ENCODE measurements around the gene SDCCAG8. TPM values are rescaled to one million over a fixed set of nuclear protein-coding genes. Genes with fewer than 3 reads are reported as not detected.
"Not testable (repeated sequence)": the region's sequence is repeated elsewhere in the genome, so short reads cannot be mapped to it uniquely, and the experiment has no call there.

The SDCCAG8 gene
- 7.7 and 7.9 TPM in 2 replicates for total RNA-seq (2014; rRNA removed; shearing (Covaris generic))

GRCh38 chr1:243255791-243256512, at the start of gene SDCCAG8:
Gene SDCCAG8 (plus strand): TSS chr1:243256041. CDS start chr1:243256174, 133 bp downstream.
- peak; percentile 99 for DNase-seq (ENCODE audit: low spot score)

- DNase-seq (ENCODE audit: low spot score), result not testable (repeated sequence)
Measured at GRCh38 chr1:243211984-243212383, 43.9 kb upstream of the SDCCAG8 start.

- peak; percentile 45 for DNase-seq (ENCODE audit: low spot score)
Measured at GRCh38 chr1:243213045-243213787, 42.6 kb upstream of the SDCCAG8 start.

DNA sequence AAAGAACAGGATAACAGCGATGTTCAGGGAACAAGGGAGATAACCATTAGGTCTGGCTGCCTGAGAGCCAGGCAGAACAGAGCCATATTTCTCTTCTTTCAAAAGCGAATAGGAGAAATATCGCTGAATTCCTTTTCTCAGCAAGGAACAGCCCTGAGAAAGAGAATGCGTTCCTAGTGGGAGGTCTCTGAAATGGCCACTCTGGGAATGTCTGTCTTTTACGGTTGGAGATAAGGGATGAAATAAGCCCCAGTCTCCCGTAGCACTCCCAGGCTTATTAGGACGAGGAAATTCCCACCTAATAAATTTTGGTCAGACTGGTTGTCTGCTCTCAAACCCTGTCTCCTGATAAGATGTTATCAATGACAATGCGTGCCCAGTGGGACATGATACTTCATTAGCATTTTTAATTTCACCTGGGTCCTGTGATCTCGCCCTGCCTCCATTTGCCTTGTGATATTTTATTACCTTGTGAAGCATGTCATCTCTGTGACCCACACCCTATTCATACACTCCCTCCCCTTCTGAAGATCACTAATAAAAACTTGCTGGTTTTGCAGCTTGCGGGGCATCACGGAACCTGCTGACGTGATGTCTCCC, 40.5 kb upstream of the SDCCAG8 start:
- not testable (repeated sequence) for DNase-seq (ENCODE audit: low spot score)

- DNase-seq (ENCODE audit: low spot score), result no peak
Measured at GRCh38 chr1:243216741-243217140, 39.1 kb upstream of the SDCCAG8 start.

- DNase-seq (ENCODE audit: low spot score), result no peak
Measured at GRCh38 chr1:243217349-243217748, 38.5 kb upstream of the SDCCAG8 start.

DNA sequence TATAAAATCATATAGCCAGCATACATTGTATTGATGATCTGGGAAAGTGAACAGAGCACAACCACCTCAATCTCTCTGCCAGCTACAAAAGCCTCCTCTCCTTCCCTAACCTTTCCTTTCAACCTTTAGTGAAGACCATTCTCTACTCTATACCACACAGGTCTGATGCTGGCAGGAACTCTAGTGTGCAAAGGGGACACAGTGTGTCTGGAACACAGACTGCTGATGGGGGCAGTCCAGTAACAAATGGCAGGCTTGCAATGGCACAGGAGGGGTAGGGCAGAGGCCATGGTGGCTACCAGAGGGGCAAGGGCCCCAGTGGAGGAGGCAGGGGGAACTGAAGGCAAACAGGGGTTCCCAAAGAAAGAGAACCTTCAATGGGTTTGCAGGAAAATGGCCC, 37.8 kb upstream of the SDCCAG8 start:
- no peak for DNase-seq (ENCODE audit: low spot score)

GRCh38 chr1:243227622-243228021, 28.2 kb upstream of the SDCCAG8 start:
- no peak for DNase-seq (ENCODE audit: low spot score)

DNA sequence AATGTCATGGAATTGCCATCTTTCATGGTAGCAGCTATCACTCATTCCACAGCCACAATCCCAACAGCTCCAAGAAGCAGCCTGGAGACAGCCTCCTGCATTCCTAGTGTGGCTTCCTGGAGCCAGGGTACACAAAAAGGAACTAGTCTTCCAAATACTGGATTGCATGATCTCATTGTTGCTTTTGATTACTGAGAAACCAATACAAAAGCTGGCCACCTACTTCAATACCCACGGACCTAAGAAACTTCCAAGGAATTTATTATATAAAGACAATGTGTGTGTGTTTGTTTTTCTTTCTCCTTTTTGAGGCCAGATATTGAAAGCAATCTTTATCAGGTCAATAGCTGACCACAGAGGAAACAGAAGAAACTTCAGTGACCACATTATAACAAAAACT, 26.3 kb upstream of the SDCCAG8 start:
- DNase-seq (ENCODE audit: low spot score), result no peak

DNA sequence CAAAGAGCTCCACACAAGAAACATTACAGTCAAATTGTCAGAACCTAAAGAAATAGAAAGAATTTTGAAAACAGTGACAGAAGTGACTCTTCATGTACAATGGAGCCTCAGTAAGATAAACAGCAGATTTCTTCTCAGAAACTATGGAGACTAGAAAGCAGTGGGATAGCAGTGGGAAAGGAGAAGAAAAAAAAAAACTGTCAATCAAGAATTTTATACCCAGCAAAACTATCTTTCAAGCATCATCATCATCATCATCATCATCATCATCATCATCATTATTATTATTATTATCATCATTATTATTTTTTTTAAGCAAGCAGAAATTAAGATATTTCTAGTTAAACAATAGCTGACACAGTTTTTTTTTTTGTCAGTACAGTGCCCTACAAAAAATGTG, 24.9 kb upstream of the SDCCAG8 start:
- DNase-seq (ENCODE audit: low spot score), result peak; percentile 52

DNA sequence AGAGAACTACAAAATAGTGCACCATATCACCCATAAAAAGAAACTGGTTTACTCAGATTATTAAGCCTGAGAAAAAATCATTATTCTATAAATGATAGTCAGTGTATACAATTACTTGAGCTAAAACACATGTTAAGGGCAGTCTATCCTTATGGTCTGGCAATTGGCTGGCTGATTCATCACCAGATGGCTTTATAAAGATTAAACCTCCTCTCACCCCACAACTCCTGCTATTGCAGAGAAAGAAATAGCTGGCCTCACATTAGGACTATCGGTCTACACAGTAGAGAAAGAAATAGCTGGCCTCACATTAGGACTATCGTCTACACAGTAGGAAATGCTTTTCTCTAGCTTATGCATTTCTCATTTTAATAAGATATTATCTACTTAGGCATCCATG, 21.9 kb upstream of the SDCCAG8 start:
- no peak for DNase-seq (ENCODE audit: low spot score)

GRCh38 chr1:243234978-243235647, 20.7 kb upstream of the SDCCAG8 start:
- DNase-seq (ENCODE audit: low spot score), result no peak

- DNase-seq (ENCODE audit: low spot score), result no peak
Measured at GRCh38 chr1:243236604-243237252, 19.1 kb upstream of the SDCCAG8 start.

GRCh38 chr1:243244432-243244841, 11.4 kb upstream of the SDCCAG8 start:
- no peak for DNase-seq (ENCODE audit: low spot score)

DNA sequence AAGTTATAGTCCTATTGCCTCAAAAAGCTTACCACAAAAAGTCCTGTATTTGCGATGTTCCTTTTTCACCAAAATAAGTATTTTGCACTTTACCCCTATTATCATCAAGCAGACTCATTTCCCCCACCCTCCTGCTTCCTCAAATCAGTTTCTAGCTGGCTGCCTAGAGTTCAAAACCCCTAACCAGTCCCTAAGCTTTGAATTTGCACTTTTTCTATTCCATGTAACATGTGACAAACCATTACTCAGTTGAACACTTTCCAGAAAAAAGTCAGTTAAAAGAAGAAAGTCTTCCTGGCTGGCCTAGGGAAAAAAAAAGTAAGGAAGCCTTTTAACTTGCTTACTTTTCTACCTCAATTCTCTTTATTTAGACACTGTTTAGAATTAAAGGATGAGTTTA, 8.9 kb upstream of the SDCCAG8 start:
- no peak for DNase-seq (ENCODE audit: low spot score)

GRCh38 chr1:243247901-243248300, 7.9 kb upstream of the SDCCAG8 start:
- DNase-seq (ENCODE audit: low spot score), result no peak

DNA sequence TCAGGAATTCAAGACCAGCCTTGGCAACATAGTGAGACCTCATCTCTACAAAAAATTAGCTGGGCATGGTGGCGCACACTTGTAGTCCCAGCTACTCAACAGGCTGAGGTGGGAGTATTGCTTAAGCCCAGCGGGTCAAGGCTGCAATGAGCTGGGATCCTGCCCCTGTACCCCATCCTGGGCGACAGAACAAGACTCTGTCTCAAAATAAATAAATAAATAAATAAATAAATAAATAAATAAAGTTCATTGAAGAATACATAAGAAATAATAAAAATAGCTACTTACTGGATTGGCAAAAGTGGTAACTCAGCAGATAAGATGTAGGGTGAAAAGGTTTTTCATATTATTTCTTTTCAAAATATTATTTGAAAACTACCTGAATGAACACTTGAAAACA, 6.6 kb upstream of the SDCCAG8 start:
- no peak for DNase-seq (ENCODE audit: low spot score)

DNA sequence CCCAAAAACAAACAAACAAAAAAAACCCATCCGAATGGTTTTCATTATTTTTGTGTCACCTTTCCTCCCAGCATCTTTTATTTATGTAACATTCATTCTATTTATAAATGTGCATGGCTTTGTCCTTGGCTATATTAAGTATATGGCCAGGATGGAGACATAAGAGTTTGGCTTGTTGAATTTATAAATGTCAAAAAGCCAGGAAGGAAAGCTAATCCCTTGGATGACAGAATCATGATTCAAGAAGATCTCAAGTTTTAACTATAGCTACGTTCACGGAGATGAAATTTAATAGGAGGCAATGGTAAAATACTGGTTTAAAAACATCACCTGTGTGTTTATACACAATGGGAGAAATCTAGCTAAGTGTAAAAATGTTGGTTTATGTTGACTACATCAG, 5.7 kb upstream of the SDCCAG8 start:
- DNase-seq (ENCODE audit: low spot score), result no peak

DNA sequence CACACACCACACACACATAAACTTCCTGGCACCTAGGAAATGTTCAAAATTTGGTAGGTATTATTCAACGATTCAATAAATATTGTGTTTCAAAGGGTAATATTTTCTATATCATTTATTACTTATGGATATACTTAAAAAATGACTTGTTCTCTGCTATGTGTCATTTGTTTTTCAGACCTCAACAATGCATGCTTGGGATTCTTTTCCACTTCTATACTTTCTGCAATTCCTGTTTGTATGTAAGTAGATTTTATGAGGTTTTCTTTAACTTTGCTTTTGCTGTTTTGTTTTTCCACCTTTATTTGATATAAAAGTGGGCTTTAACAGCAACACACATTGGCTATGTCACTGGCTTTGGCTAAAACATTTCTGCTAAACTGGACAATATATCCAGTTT, 4.3 kb upstream of the SDCCAG8 start:
- DNase-seq (ENCODE audit: low spot score), result no peak

DNA sequence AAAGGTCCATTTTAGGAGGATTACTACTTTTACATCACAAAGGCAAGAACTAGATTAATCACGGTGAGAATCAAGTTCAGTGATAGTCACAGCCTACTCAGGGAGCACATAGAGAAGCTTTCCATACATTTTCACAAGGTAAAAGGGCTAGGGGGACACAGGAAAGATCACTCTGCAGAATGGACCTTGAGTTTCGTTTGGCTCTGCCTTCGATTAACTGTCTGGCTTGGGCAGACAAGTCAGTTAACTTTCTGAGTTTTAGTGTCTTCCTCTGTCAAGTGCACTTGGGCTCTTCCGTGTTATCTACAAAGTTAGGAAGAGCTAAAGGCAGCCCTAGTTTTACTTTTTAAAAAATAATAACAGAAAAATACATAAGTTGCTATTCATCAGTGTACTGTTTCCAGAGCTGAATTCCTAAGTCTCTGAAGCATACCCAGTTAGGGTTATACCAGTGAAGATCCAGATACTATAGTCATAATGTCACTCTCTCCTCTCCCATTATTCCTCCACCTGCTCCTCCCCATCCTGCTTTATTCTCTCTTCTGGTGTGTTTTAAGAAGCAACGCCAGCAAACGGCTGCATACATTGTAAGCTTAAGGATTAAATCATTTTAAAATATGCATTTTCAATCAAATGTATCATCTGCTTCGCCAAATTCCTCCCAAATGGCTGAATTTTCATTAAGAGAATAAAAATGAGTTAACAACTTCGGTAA, 2.5 kb upstream of the SDCCAG8 start:
- DNase-seq (ENCODE audit: low spot score), result no peak

DNA sequence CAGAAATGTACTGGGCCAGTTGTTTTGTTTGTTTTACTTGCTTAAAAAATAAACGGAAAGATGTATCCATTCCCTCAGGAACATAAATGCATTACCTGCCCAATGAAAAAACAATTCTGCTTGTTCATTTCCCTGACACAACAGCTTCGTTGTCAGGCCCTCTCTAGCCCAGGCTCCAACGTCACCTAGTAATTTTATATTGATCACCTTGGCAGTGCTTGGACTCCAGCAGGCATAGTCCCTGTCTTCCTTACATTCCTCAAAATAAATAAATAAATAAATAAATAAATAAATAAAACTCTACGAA, 2.0 kb upstream of the SDCCAG8 start:
- no peak for DNase-seq (ENCODE audit: low spot score)
